Suprapubic skin (tissue), 3 donors: Measurements from ENCODE around the gene CCNJL.

Experiments used
- CTCF ChIP-seq, 2 donors: fragments of 200-600 bp in 1 of 2; fragments of 450-650 bp in 1 of 2; sonication (generic) in 1 of 2; IDR thresholded peaks; one replicate each; pipeline ENCODE4 v1.5.1; 2016 to 2019; ENCODE audit warnings: antibody characterized with exemption in 2 of 2, mild to moderate bottlenecking in 1 of 2, moderate library complexity in 1 of 2
- POLR2A ChIP-seq, 2 donors: fragments of 450-650 bp; IDR thresholded peaks; one replicate each; pipeline ENCODE4 v1.6.1; 2017; ENCODE audit warnings: antibody characterized with exemption in 2 of 2, mild to moderate bottlenecking in 2 of 2, moderate library complexity in 2 of 2

GRCh38 chr5:160240350-160240749 lies 72.0 kb downstream of the CCNJL start:
- no peak for TF ChIP-seq CTCF (IDR thresholded peaks at IDR 0.05)
- no peak for TF ChIP-seq POLR2A (IDR thresholded peaks at IDR 0.05)
